ENCODE data around the gene SSTR1.

DNA sequence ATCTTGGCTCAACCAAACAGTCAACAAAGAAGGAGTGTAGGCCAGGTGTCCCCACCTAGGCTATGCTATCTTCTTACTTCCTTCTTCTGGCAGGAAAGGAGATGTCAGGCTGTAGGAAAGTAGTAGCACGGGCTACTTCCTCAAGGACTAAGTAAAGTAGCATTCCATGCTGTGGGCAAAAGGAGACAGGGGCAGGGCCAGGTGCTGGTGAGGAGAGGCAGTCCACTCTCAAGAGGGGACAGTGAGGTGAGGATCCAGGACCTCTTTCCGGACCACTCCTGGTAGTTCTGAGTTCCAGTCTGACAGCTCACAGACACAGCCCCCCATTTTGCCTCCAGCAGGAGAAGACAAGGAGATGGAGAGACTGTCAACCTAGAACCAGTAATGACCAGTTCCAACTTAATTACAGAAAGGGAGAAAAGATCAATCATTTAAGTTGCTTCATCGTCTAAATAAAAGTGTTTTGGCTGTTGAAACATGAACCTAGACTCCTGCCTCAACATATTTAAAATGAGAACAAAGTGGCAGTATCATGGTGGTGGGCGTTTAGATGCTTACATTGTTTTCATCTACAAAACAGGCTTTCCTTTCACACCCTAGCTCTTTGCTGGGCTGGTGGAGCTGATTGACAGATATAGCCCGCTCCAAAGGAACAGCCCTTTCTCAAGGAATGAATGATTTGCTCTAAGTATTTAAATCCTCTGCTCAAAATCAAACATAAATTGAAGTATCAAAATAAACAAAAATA, 5.1 kb upstream of the SSTR1 start:
- TF ChIP-seq, protein P1, sequence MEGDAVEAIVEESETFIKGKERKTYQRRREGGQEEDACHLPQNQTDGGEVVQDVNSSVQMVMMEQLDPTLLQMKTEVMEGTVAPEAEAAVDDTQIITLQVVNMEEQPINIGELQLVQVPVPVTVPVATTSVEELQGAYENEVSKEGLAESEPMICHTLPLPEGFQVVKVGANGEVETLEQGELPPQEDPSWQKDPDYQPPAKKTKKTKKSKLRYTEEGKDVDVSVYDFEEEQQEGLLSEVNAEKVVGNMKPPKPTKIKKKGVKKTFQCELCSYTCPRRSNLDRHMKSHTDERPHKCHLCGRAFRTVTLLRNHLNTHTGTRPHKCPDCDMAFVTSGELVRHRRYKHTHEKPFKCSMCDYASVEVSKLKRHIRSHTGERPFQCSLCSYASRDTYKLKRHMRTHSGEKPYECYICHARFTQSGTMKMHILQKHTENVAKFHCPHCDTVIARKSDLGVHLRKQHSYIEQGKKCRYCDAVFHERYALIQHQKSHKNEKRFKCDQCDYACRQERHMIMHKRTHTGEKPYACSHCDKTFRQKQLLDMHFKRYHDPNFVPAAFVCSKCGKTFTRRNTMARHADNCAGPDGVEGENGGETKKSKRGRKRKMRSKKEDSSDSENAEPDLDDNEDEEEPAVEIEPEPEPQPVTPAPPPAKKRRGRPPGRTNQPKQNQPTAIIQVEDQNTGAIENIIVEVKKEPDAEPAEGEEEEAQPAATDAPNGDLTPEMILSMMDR (IDR thresholded peaks at IDR 0.05; ENCODE audit: insufficient read depth, low read depth, low read length): no peak
- no peak for TF ChIP-seq EZH2 (IDR thresholded peaks at IDR 0.05; ENCODE audit: insufficient read depth, low read length)

Data from astrocyte (in vitro differentiated cells and primary cell).